Caki2 (cell line): ENCODE data around the gene SRSF3. TPM values are rescaled to one million over a fixed set of nuclear protein-coding genes. Genes with fewer than 3 reads are reported as not detected.
"Not testable (repeated sequence)": the region's sequence is repeated elsewhere in the genome, so short reads cannot be mapped to it uniquely, and the experiment has no call there.

ENCODE experiments used
- DNase-seq: peaks from one replicate; pipeline ENCODE4 v3.0.0-alpha.2; 2015; ENCODE audit warnings: low read depth
- in situ Hi-C: cut with HindIII; loops from 2 replicates; pipeline ENCODE4 v1.10.0; 2016; ENCODE audit warnings: low sequenced_read_pairs, low pct_unique_long_range_greater_than_20kb, mixed read lengths
- total RNA-seq: library from RNA; depleted of rRNA; stranded (reverse); fragments of >200 nt; shearing (Covaris generic); gene quantifications from 2 replicates; pipeline ENCODE4 v1.2.3, GENCODE V29; 2014; ENCODE audit warnings: low replicate concordance

SRSF3 gene
- total RNA-seq, 1 experiment from 2014 or later = 247 TPM

GRCh38 chr6:36598739-36599318 is 4.7 kb downstream of the SRSF3 start:
- in situ Hi-C loops = no loop called here
- no peak for DNase-seq

GRCh38 chr6:36599791-36600209 is 5.6 kb downstream of the SRSF3 start:
- no peak for DNase-seq
- in situ Hi-C loops = loop anchor here (25.0 kb wide), 1 partner anchor 163 kb away; no protein-coding TSS in a partner anchor

- in situ Hi-C loops = loop anchor here (25.0 kb wide), 1 partner anchor 162 kb away; no protein-coding TSS in a partner anchor
- DNase-seq = no peak
Observed at GRCh38 chr6:36600564-36601146, 6.5 kb downstream of the SRSF3 start.

- not testable (repeated sequence) for DNase-seq
- in situ Hi-C loops = loop anchor here (25.0 kb wide), 1 partner anchor 160 kb away; no protein-coding TSS in a partner anchor
Observed at GRCh38 chr6:36601818-36602217, 7.7 kb downstream of the SRSF3 start.

GRCh38 chr6:36603222-36604089 is 9.3 kb downstream of the SRSF3 start:
- DNase-seq = no peak
- in situ Hi-C loops = loop anchor here (25.0 kb wide), 1 partner anchor 159 kb away; no protein-coding TSS in a partner anchor

- in situ Hi-C loops = loop anchor here (25.0 kb wide), 1 partner anchor 158 kb away; no protein-coding TSS in a partner anchor
- DNase-seq = no peak
Observed at GRCh38 chr6:36604090-36605060, 10.2 kb downstream of the SRSF3 start.

GRCh38 chr6:36605143-36605542 is 11.0 kb downstream of the SRSF3 start:
- in situ Hi-C loops = loop anchor here (25.0 kb wide), 1 partner anchor 157 kb away; no protein-coding TSS in a partner anchor
- no peak for DNase-seq

GRCh38 chr6:36605560-36606391 is 11.6 kb downstream of the SRSF3 start:
- in situ Hi-C loops = loop anchor here (25.0 kb wide), 1 partner anchor 157 kb away; no protein-coding TSS in a partner anchor
- no peak for DNase-seq

GRCh38 chr6:36607305-36607682 is 13.1 kb downstream of the SRSF3 start:
- in situ Hi-C loops = loop anchor here (25.0 kb wide), 1 partner anchor 155 kb away; no protein-coding TSS in a partner anchor
- DNase-seq = not testable (repeated sequence)

GRCh38 chr6:36607683-36608386 is 13.7 kb downstream of the SRSF3 start:
- DNase-seq = no peak
- in situ Hi-C loops = loop anchor here (25.0 kb wide), 1 partner anchor 154 kb away; no protein-coding TSS in a partner anchor

GRCh38 chr6:36608788-36609563 is 14.8 kb downstream of the SRSF3 start:
- DNase-seq = no peak
- in situ Hi-C loops = loop anchor here (25.0 kb wide), 1 partner anchor 153 kb away; no protein-coding TSS in a partner anchor

GRCh38 chr6:36609582-36609981 is 15.4 kb downstream of the SRSF3 start:
- no peak for DNase-seq
- in situ Hi-C loops = loop anchor here (25.0 kb wide), 1 partner anchor 153 kb away; no protein-coding TSS in a partner anchor

- DNase-seq = no peak
- in situ Hi-C loops = loop anchor here (25.0 kb wide), 1 partner anchor 152 kb away; no protein-coding TSS in a partner anchor
Observed at GRCh38 chr6:36610041-36610955, 16.1 kb downstream of the SRSF3 start.

- in situ Hi-C loops = loop anchor here (25.0 kb wide), 1 partner anchor 151 kb away; no protein-coding TSS in a partner anchor
- no peak for DNase-seq
Observed at GRCh38 chr6:36610956-36611336, 16.8 kb downstream of the SRSF3 start.
